ENCODE measurements around the gene NPIPA5.
"Not testable (repeated sequence)": the region's sequence is repeated elsewhere in the genome, so short reads cannot be mapped to it uniquely, and the experiment has no call there.

NPIPA5 gene

GRCh38 chr16:15399317-15399716 lies 21.2 kb upstream of the NPIPA5 start:
- Histone ChIP-seq H3K27ac (replicated peaks) (no peak overlapping the region), H3K27me3 (ENCODE audit: insufficient read depth, poor library complexity, severe bottlenecking) (no peaks in the 10 kb centered on the region), H3K4me3 (replicated peaks; ENCODE audit: insufficient read depth, low read length) (no peak overlapping the region)
- TF ChIP-seq REST (IDR thresholded peaks at IDR 0.05; ENCODE audit: insufficient replicate concordance, low read depth) (no peak), CTCF (IDR thresholded peaks at IDR 0.05; ENCODE audit: insufficient read depth, low read length) (no peak), POLR2AphosphoS5 (IDR thresholded peaks at IDR 0.05; ENCODE audit: low read depth) (no peak), SPI1 (IDR thresholded peaks at IDR 0.05; ENCODE audit: borderline replicate concordance, low read depth) (no peak), GABPA (IDR thresholded peaks at IDR 0.05; ENCODE audit: low read depth) (no peak)
- DNase-seq (ENCODE audit: low read depth in 1 of 2, low spot score in 1 of 2): no peak

GRCh38 chr16:15398618-15399316 lies 20.7 kb upstream of the NPIPA5 start:
- no peak overlapping the region for H3K27ac ChIP-seq (replicated peaks)
- H3K27me3 ChIP-seq (ENCODE audit: insufficient read depth, poor library complexity, severe bottlenecking): no peaks in the 10 kb centered on the region
- H3K4me3 ChIP-seq (replicated peaks; ENCODE audit: insufficient read depth, low read length): no peak overlapping the region
- DNase-seq (ENCODE audit: low read depth in 1 of 2, low spot score in 1 of 2): no peak
- TF ChIP-seq SPI1 (IDR thresholded peaks at IDR 0.05; ENCODE audit: borderline replicate concordance, low read depth) (peak; percentile 49; the same call in 1 of the 2 replicates), POLR2AphosphoS5 (IDR thresholded peaks at IDR 0.05; ENCODE audit: low read depth) (no peak)

- no peak overlapping the region for H3K4me3 ChIP-seq (replicated peaks; ENCODE audit: insufficient read depth, low read length)
- no peaks in the 10 kb centered on the region for H3K27me3 ChIP-seq (ENCODE audit: insufficient read depth, poor library complexity, severe bottlenecking)
- no peak overlapping the region for H3K27ac ChIP-seq (replicated peaks)
- TF ChIP-seq POLR2AphosphoS5 (IDR thresholded peaks at IDR 0.05; ENCODE audit: low read depth): no peak
- TF ChIP-seq SPI1 (IDR thresholded peaks at IDR 0.05; ENCODE audit: borderline replicate concordance, low read depth): no peak
- DNase-seq (ENCODE audit: low read depth in 1 of 2, low spot score in 1 of 2): no peak
Observed at GRCh38 chr16:15396948-15397594, 19.0 kb upstream of the NPIPA5 start.

- H3K27ac ChIP-seq (replicated peaks); H3K4me3 ChIP-seq (replicated peaks; ENCODE audit: insufficient read depth, low read length); H3K27me3 ChIP-seq (ENCODE audit: insufficient read depth, poor library complexity, severe bottlenecking); DNase-seq (ENCODE audit: low read depth in 1 of 2, low spot score in 1 of 2): not testable (repeated sequence)
Observed at GRCh38 chr16:15396509-15396829, 18.4 kb upstream of the NPIPA5 start.

- H3K4me3 ChIP-seq (replicated peaks; ENCODE audit: insufficient read depth, low read length); DNase-seq (ENCODE audit: low read depth in 1 of 2, low spot score in 1 of 2); H3K27ac ChIP-seq (replicated peaks); H3K27me3 ChIP-seq (ENCODE audit: insufficient read depth, poor library complexity, severe bottlenecking): not testable (repeated sequence)
Observed at GRCh38 chr16:15395631-15396508, 17.8 kb upstream of the NPIPA5 start, which contains the start of gene MPV17L. Gene MPV17L, plus strand, starts transcription at chr16:15395754. Its CDS starts 144 bp downstream, at chr16:15395898.

GRCh38 chr16:15393025-15393424 lies 14.9 kb upstream of the NPIPA5 start:
- not testable (repeated sequence) for DNase-seq (ENCODE audit: low read depth in 1 of 2, low spot score in 1 of 2); H3K27ac ChIP-seq (replicated peaks)

GRCh38 chr16:15389916-15390315 lies 11.8 kb upstream of the NPIPA5 start:
- H3K27ac ChIP-seq (replicated peaks); DNase-seq (ENCODE audit: low read depth in 1 of 2, low spot score in 1 of 2); H3K4me3 ChIP-seq (replicated peaks; ENCODE audit: insufficient read depth, low read length); H3K27me3 ChIP-seq (ENCODE audit: insufficient read depth, poor library complexity, severe bottlenecking): not testable (repeated sequence)

More at GRCh38 chr16:15393025-15393424, 14.9 kb upstream of the NPIPA5 start:
- not testable (repeated sequence) for H3K4me3 ChIP-seq (replicated peaks; ENCODE audit: insufficient read depth, low read length); H3K27me3 ChIP-seq (ENCODE audit: insufficient read depth, poor library complexity, severe bottlenecking)

GRCh38 chr16:15388060-15388459 lies 10.0 kb upstream of the NPIPA5 start:
- not testable (repeated sequence) for H3K4me3 ChIP-seq (replicated peaks; ENCODE audit: insufficient read depth, low read length); H3K27ac ChIP-seq (replicated peaks); H3K27me3 ChIP-seq (ENCODE audit: insufficient read depth, poor library complexity, severe bottlenecking); DNase-seq (ENCODE audit: low read depth in 1 of 2, low spot score in 1 of 2)

- H3K27ac ChIP-seq (replicated peaks); H3K27me3 ChIP-seq (ENCODE audit: insufficient read depth, poor library complexity, severe bottlenecking); DNase-seq (ENCODE audit: low read depth in 1 of 2, low spot score in 1 of 2); H3K4me3 ChIP-seq (replicated peaks; ENCODE audit: insufficient read depth, low read length): not testable (repeated sequence)
Observed at GRCh38 chr16:15382810-15383209, 4.7 kb upstream of the NPIPA5 start.

GRCh38 chr16:15357495-15357894 lies 20.6 kb downstream of the NPIPA5 start:
- not testable (repeated sequence) for DNase-seq (ENCODE audit: low read depth in 1 of 2, low spot score in 1 of 2); H3K27ac ChIP-seq (replicated peaks); H3K27me3 ChIP-seq (ENCODE audit: insufficient read depth, poor library complexity, severe bottlenecking); H3K4me3 ChIP-seq (replicated peaks; ENCODE audit: insufficient read depth, low read length)

GRCh38 chr16:15354846-15355245 lies 23.2 kb downstream of the NPIPA5 start:
- DNase-seq (ENCODE audit: low read depth in 1 of 2, low spot score in 1 of 2); H3K4me3 ChIP-seq (replicated peaks; ENCODE audit: insufficient read depth, low read length); H3K27me3 ChIP-seq (ENCODE audit: insufficient read depth, poor library complexity, severe bottlenecking); H3K27ac ChIP-seq (replicated peaks): not testable (repeated sequence)

Measured in HL-60 (cell line).